Muscle layer of duodenum (tissue), 2 donors: Measurements from ENCODE around the gene MYORG.
A peak's percentile ranks its signal among the peaks of the same experiment; 100 is the strongest.

Experiments used
- H3K27ac ChIP-seq: one replicate; pipeline ENCODE4 v1.7.0; 2013; ENCODE audit warnings: mild to moderate bottlenecking, low read length
- H3K27me3 ChIP-seq: one replicate; pipeline ENCODE4 v1.7.0; 2013; ENCODE audit warnings: low read depth, mild to moderate bottlenecking, control low read depth, low read length
- H3K36me3 ChIP-seq, 2 donors: one replicate each; pipeline ENCODE4 v1.7.0; 2013; ENCODE audit warnings: low read length in 2 of 2, control low read depth in 1 of 2, mild to moderate bottlenecking in 1 of 2; ENCODE audit not compliant: insufficient read depth in 2 of 2, control insufficient read depth in 1 of 2
- H3K4me1 ChIP-seq, 2 donors: one replicate each; pipeline ENCODE4 v1.7.0; 2013; ENCODE audit warnings: low read length in 2 of 2, mild to moderate bottlenecking in 2 of 2, control low read depth in 1 of 2, moderate library complexity in 1 of 2; ENCODE audit not compliant: insufficient read depth in 2 of 2, control insufficient read depth in 1 of 2
- H3K4me3 ChIP-seq, 2 donors: one replicate each; pipeline ENCODE4 v1.7.0; 2013; ENCODE audit warnings: low read length in 2 of 2, low read depth in 1 of 2, mild to moderate bottlenecking in 1 of 2
- H3K9me3 ChIP-seq, 2 donors: one replicate each; pipeline ENCODE4 v1.7.0; 2013; ENCODE audit warnings: low read length in 2 of 2, control low read depth in 1 of 2, mild to moderate bottlenecking in 1 of 2; ENCODE audit not compliant: control insufficient read depth in 1 of 2
- donor health status: healthy.

MYORG gene

DNA sequence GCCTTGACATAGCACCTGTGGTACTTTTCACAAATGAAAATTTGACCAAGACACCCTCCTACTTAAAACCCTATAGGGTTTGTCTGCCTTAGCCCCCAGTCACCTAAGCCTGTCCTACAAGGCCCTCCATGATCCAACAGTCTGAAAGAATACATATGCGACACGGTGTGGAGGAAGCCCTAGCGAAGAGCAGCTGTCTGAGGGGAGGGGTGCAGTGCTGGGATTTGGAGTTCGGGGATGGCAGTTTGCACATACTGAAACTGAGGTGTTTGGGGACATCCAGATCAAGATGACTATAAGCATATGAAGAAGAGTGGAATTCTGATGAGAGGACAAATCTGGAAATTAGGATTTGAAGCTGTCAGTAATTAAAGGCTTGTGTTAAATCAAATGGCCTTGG is 7.2 kb upstream of the MYORG start:
- Histone ChIP-seq H3K27me3 (no peaks in the 10 kb centered on the region), H3K9me3 (no peaks in the 10 kb centered on the region), H3K4me1 (peaks cover 7 to 23% of the 10 kb centered on the region in 2 donors), H3K36me3 (no peaks in the 10 kb centered on the region), H3K27ac (no peak overlapping the region), H3K4me3 (no peak overlapping the region)

GRCh38 chr9:34382879-34383278 is 6.2 kb upstream of the MYORG start:
- H3K4me1 ChIP-seq = peaks cover 7 to 23% of the 10 kb centered on the region in 2 donors

DNA sequence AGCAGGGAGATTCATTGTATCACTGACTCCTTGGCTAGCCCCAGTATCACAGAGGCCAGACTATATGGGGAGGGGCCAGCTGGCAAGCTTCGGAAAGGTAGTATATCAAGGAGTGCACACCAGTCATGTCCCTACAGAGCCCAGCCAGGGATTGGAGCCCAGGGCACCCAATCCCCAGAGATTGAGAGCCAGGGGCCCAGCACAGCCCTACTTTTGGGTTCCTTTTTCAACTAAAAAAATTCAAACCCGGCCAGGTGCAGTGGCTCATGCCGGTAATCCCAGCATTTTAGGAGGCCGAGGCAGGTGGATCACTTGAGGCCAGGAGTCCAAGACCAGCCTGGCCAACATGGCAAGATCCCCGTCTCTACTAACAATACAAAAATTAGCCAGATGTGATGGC is 5.4 kb upstream of the MYORG start:
- Histone ChIP-seq H3K4me3 (no peak overlapping the region), H3K27me3 (no peaks in the 10 kb centered on the region), H3K4me1 (peaks cover 7 to 27% of the 10 kb centered on the region in 2 donors), H3K36me3 (no peaks in the 10 kb centered on the region), H3K27ac (no peak overlapping the region), H3K9me3 (no peaks in the 10 kb centered on the region)

More at GRCh38 chr9:34382879-34383278, 6.2 kb upstream of the MYORG start:
- H3K27me3 ChIP-seq = no peaks in the 10 kb centered on the region
- no peaks in the 10 kb centered on the region for H3K36me3 ChIP-seq
- H3K9me3 ChIP-seq = no peaks in the 10 kb centered on the region
- H3K27ac ChIP-seq = no peak overlapping the region
- no peak overlapping the region for H3K4me3 ChIP-seq

DNA sequence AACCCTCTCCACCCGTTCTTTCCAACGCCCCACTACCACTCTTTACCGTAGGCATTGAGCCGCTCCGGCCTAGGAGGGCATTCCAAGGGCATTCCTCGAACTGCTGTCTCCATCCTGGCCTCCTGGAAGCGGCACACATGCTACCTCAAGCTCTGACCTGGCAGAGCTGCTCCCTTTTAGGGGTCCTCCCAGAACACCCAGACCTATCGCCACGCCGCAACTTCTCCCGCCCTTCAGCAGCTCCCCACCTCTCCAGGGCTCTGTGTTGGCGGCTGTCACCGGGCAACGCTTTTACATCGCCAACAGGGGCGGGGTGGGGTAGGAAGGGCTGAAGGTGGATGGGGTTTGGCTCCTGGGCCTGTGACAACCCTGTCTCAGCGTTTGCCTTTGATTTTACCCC is 4.6 kb upstream of the MYORG start:
- Histone ChIP-seq H3K9me3 (no peaks in the 10 kb centered on the region), H3K27ac (no peak overlapping the region), H3K27me3 (no peaks in the 10 kb centered on the region), H3K4me3 (peak overlapping the region; percentile 63 to 68), H3K4me1 (peaks cover 7 to 27% of the 10 kb centered on the region in 2 donors), H3K36me3 (no peaks in the 10 kb centered on the region)

- Histone ChIP-seq H3K36me3 (no peaks in the 10 kb centered on the region), H3K4me3 (peak overlapping the region; percentile 63 to 68), H3K27me3 (no peaks in the 10 kb centered on the region), H3K4me1 (peaks cover 7 to 31% of the 10 kb centered on the region in 2 donors), H3K9me3 (no peaks in the 10 kb centered on the region), H3K27ac (no peak overlapping the region)
Measured at GRCh38 chr9:34380511-34381315, 4.0 kb upstream of the MYORG start.

GRCh38 chr9:34380034-34380510 is 3.4 kb upstream of the MYORG start:
- peaks cover 7 to 37% of the 10 kb centered on the region in 2 donors for H3K4me1 ChIP-seq
- peak overlapping the region; percentile 63 to 68 for H3K4me3 ChIP-seq
- H3K9me3 ChIP-seq = no peaks in the 10 kb centered on the region
- no peak overlapping the region for H3K27ac ChIP-seq
- no peaks in the 10 kb centered on the region for H3K36me3 ChIP-seq
- H3K27me3 ChIP-seq = no peaks in the 10 kb centered on the region

DNA sequence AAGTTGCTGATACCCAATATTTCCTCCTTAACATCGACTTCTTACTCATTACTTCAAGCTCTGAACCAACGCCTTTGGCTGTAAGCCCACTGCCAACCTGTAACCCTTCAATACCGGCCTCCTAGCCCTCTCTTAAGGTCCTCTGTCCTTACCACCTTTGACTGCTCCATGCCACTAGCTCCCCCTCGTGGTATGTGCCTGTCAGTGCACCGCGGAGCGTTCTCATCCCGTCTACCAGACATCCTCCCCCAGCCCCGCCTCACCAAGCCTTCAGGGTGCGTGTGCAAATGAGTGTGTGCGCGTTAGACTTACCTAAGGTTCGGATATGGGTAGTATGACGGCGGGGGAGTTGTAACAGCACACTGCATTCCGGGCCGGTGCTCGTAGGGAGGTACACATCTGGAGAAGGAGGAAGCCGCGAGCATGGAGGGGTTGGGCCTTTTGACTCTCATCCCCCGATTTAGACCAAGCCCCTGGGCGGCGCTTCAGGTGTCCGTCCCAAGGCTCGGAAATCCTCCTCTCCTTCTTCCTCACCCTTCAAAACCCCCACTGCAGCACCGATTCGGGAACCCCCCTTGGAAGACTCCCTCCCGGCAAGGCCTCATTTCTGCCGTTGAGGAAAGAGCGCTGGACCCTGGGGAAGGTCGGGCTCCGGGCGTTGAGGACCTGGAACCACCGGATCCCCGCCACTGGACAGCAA is 2.8 kb upstream of the MYORG start:
- Histone ChIP-seq H3K4me1 (peaks cover 7 to 37% of the 10 kb centered on the region in 2 donors), H3K27me3 (no peaks in the 10 kb centered on the region), H3K4me3 (peak overlapping the region; percentile 63 to 68), H3K36me3 (no peaks in the 10 kb centered on the region), H3K27ac (no peak overlapping the region), H3K9me3 (no peaks in the 10 kb centered on the region)

DNA sequence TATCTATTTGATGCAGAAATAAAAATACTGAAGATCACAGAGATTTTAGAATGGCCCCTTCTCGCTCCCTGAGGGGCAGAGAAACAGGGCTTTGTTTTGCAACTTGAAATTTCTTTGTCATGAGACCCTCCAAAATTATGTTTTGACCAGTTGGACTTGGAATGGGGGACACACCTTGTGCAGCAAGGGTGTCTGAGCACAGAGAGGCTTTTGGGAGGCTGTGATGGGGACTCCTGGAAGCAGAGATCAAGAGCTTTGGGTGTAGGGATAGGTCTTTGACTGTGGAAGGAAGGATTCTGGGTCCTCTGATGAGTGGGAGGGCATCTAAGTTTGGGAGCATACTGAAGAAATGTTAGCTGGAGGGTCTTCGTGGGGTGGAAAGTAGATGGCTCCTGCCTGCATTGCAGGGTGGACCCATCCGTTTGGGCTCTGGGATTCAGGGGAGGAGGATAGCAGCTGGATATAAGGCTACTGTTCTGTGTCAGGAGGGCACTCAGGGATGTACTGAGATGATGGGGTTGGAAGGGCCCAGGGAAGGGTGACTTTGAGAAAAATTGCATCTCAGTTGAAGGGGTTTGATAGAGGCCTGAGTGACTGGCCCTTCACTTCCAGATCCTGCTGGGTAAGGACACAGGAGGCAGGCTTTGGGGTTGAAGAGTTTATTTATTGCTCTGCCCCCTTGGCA is 1.8 kb upstream of the MYORG start:
- no peaks in the 10 kb centered on the region for H3K27me3 ChIP-seq
- H3K36me3 ChIP-seq = no peaks in the 10 kb centered on the region
- H3K27ac ChIP-seq = no peak overlapping the region
- H3K4me1 ChIP-seq = peaks cover 7 to 42% of the 10 kb centered on the region in 2 donors
- H3K9me3 ChIP-seq = no peaks in the 10 kb centered on the region
- H3K4me3 ChIP-seq = no peak overlapping the region

DNA sequence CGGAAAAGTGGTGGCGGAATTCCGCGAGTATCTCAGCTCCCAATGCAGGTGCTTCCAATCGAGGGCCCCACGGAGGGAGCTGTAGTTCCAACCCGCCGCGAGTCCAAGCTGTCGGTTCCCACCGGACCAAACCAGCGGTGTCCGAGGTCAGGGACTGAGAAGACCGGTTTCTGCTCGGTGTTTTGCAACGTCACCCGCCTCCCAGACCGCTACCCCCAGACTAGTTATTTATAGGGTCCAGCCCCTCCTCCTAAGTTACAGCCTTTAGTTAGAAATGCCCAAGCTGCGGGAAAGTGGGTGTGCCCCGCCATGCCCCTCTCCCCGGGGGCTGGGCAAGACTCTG is 677 bp upstream of the MYORG start:
- Histone ChIP-seq H3K27me3 (no peaks in the 10 kb centered on the region), H3K4me3 (peak overlapping the region; percentile 80 to 85)

GRCh38 chr9:34375901-34376595 is 650 bp downstream of the MYORG start:
- H3K36me3 ChIP-seq = peaks cover 0 to 13% of the 10 kb centered on the region in 2 donors
- H3K27me3 ChIP-seq = no peaks in the 10 kb centered on the region
- peak overlapping the region; percentile 80 to 85 for H3K4me3 ChIP-seq
- peaks cover 7 to 36% of the 10 kb centered on the region in 2 donors for H3K4me1 ChIP-seq
- H3K9me3 ChIP-seq = peaks cover 0 to 5% of the 10 kb centered on the region in 2 donors
- H3K27ac ChIP-seq = peak overlapping the region; percentile 84

More for the DNA sequence above, 677 bp upstream of the MYORG start:
- Histone ChIP-seq H3K9me3 (peaks cover 0 to 3% of the 10 kb centered on the region in 2 donors), H3K27ac (peak overlapping the region; percentile 56), H3K36me3 (peaks cover 0 to 3% of the 10 kb centered on the region in 2 donors), H3K4me1 (peaks cover 7 to 42% of the 10 kb centered on the region in 2 donors)
